CD4-positive, alpha-beta T cell treated with Interferon alpha-2 for 1 hour (primary cell): ENCODE data around the gene PRKAR1B.
"Not testable (repeated sequence)": the region's sequence is repeated elsewhere in the genome, so short reads cannot be mapped to it uniquely, and the experiment has no call there.

Experiments
- DNase-seq, 2 donors: peaks; one replicate each; pipeline ENCODE4 v3.0.0-alpha.2; 2020 to 2022

PRKAR1B gene

DNA sequence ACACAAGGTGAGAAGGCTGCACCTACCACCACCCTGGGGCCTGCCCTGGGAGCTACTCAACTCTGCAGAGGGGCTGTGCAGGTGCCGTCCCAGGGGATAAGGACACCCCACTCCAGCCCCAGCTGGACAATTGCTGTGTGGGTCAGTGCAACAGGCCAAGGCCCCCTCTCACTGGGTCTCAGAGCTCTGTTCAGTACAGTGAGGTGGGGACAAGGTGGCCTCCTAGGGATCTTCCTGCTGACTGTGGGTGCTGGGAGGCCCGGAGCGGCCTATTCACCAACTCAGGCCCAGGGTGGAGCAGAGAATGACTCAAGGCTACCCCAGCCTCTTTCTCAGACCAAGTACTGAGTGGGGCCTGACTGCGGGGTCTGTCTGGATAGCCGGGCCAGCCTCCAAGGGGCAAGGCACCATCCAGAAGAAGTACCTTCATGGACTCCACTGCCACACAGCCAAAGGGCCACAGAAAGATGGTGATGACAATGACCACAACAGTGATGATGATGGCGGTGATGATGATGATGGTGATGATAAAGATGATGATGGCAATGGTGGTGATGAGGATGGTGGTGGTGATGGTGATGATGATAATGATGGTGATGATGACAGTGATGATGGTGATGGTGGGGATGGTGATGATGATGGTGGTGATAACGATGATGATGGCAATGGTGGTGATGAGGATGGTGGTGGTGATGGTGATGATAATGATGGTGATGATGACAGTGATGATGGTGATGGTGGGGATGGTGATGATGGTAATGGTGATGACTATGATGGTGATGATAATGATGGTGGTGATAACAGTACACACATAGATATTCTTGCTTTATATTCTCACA is 60.4 kb downstream of the PRKAR1B start:
- no peak for DNase-seq

DNA sequence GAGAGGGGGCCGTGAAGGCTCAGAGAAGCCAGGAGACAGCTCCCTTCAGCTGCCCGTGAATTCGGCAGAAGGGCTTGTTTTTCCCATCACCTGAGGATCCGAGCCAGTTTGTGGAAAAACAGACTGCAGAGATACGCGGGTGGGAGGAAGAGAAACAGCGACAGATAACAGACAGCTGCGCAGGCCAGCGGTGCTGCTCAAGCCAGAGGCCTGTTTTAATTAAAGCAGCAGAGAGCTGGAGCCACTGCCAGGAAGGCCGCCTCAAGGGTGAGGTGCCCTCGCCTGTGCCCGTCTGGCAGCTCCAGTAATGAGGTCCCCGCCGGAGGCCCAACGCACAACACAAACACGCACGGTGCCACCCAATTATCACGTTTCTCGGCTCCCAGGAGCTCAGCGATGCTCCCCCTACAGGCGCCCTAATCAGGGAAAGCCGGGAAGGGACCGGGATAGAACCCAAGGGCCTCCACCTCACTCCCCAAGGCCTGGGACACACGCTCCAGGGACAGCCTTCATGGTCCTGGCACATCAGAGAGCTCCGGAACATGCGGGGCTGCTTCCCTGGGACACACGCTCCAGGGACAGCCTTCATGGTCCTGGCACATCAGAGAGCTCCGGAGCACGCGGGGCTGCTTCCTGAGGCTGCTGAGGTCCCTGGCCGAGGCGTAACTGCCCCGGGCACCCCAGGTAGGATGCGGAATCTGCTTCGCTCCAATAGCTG is 61.2 kb downstream of the PRKAR1B start:
- DNase-seq, result no peak

DNA sequence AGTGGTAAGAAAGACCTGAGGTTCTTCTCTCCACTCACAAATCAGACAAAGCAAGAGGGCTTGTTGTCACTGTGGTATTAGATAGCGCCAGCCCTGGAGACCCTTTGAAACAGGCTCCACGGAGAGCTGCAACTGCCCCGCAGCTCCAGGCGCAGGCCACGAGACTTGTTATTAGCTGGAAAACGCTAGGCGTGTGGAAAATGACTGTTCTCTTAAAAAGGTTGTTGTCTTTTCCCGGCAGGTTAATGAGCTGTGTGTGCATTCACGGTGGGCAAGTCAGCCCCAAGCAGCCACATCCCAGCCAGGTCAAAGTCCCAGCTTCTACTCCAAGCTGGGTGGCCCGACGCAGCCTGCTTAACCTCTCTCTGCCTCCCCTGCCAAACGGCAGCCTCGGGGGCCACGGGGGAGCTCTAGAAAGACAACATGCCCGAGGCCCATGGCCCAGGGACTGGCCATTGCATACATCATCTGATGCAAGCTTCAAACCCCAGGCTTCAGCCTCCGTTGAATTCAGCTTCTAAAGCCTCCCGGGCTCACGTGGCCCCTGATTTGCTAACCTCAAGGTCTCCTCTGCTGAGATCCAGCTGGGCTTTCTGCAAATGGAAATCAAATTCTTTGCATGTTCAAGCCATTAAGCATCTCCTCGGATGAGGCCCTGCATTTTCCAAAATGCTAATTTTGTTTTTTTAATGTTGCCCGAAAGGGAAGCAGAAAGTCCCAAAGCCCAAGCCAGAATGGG is 61.9 kb downstream of the PRKAR1B start:
- no peak for DNase-seq

DNA sequence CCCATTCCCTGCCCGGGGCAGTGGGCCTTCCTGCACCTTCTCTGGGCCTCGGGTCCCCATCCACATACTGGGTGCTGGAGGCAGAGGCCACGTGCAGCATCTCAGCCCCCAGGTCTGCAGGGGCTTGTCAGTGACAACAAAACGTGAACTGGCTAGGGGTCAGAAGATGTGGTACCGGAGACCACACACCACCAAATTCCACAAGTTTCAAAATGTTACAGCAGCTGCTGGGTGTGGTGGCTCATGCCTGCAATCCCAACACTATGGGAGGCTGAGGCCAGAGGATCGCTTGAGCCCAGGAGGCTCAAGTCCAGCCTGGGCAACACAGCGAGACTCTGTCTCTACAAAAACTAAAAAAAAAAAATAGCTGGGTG is 62.7 kb downstream of the PRKAR1B start:
- DNase-seq, result no peak

DNA sequence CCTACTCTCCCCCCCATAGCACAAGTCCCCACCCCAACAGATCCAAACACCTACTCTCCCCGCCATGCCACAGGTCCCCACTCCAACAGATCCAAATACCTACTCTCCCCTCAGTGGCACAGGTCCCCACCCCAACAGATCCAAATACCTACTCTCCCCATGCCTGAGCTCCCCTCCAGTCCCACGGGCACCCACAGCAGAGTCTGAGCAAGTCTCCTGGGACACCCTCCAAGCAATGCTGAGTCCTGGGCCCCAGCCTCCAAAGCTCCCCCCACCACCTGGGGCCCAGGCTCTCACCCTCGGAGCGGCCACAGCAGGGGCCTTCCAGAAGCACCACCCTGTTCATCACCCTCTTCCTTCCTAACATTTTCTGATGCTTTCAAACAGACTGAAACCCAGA is 64.5 kb downstream of the PRKAR1B start:
- no peak for DNase-seq

DNA sequence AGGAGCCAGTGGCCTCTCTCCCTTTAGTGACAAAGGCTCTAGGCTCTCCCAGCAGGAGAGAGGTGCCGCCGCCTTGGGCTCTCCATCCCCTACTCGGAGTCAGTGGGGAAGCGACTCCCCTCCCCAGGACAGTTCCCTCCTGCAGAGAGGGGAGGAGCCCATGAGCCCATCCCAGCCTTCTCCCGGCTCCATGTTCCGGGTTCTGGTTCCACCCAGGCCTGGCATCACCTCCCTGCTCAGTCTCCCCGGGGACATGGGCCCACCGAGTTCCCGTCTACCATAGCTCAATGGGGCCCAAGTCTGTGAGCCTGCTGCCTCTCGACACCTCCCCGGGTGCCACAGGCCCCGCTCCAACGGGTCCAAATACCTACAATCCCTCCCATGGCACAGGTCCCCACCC is 67.1 kb downstream of the PRKAR1B start:
- DNase-seq, result no peak

DNA sequence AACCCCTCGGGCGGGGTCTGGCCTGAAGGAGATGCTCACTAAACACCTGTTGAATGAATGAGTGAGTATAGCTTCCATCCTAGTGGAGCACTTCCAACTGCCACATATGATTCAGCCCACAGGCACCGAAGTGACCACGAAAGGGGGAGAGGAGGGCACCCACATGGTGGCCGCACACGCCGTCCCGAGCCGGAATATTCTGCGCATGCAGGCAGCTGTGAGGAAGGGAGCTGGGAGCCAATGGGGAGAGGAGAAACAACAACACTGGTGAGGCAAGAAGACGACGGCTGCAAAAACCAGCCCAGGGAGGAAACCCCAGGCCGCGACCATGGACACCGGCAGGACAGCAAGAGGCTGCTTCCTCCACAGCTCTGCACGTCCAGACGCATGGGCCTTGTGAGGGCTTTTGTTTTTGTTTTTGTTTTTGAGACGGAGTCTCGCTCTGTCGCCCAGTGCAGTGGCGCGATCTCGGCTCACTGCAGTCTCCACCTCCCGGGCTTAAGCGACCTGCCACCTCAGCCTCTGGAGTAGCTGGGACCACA is 67.7 kb downstream of the PRKAR1B start:
- no peak for DNase-seq

DNA sequence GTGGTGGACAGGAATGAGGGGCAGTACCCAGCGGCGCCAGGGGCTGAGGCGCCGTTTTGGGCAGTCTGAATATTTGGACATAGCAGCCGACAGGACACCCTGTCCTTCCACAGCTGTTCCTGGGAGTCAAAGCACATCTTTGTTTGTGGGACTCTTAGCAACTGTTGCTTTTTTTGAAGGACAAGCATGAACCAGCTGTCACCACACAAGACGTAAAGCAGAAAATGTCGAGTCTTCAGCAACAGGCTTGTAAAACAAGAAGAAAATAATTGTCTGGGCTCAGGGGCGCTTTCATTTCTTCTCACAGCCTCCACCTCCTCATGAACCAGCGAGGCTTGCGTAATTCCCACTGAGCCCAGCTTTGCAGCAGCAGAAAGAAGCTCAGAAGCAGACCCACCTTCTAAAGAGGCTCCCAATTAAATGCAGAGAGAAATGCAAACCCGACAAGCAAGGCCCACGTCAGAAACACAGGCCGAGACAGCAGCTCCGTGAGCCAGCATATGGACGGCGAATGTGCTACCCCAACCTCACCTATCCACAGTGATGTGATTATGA is 69.4 kb downstream of the PRKAR1B start:
- DNase-seq, result no peak

DNA sequence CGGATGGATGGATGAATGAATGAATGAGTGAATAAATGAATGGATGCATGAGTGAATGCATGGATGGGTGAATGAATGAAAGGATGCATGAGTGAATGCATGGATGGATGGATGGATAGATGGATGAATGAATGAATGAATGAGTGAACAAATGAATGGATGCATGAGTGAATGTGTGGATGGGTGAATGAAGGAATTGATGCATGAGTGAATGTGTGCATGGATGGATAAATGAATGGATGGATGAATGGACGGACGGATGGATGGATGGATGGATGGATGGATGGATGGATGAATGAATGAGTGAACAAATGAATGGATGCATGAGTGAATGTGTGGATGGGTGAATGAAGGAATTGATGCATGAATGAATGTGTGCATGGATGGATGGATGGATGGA is 70.1 kb downstream of the PRKAR1B start:
- not testable (repeated sequence) for DNase-seq

DNA sequence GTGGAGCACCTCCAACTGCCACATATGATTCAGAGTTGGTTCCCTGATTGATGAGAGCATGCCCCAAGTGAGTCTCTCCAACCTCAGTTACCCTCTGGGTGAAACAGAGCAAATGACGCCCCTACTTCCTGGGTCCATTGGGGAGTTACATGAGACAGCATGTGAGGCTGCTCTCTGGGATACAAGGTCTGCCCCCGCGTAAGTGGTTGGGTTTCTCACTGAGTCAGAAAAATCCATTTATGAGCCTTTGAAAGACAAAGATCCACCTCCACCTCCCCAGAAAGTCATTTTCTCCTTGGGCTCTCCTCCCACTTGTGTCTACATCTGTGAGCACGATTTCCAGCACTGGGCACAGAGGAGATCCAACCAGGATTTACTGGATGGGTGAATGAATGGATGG is 71.3 kb downstream of the PRKAR1B start:
- no peak for DNase-seq

DNA sequence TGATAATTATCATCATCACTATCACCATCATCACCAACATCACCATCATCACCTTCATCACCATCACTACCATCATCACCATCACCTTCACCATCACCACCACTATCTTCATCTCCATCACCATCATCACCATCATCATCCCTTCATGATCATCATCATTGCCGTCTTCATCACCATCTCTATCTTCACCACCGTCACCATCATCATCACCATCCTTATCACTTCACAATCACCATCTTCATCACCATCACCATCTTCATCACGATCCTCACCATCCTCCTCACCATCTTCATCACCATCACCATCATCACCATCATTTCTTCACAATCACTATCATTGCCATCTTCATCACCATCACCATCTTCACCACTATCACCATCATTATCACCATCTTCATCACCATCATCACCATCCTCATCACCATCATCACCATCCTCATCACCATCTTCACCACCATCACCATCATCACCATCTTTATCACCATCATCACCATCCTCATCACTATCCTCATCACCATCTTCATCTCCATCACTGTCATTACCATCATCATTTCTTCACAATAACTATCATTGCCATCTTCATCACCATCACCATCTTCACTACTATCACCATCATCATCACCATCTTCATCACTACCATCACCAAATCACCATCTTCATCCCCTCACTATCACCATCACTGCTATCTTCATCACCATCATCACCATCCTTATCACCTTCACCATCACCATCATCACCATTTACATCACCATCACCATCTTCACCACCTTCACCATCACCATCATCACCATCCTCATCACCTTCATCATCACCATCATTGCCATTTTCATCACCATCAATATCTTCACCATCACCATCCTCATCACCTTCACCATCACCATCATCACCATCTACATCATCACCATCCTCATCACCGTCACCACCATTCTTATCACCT is 73.0 kb downstream of the PRKAR1B start:
- DNase-seq, result no peak

DNA sequence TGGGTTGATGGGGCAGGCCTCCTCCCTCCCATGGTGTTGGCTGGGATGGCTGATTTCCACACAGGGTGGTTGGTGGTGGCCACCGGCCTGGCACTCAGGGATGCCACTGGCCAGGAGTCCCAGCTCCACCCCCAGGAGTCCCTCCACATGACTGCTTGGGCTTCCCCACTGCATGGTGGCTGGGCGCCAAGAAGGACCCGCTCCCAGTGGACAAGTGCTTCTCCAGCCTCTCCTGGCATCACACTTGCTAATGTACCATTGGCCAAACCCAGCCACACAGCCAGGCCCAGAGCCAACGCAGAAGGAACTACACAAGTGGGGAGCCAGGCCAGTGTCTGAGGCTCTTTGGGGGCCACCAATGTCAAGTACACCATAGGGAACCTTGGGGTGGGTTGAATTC is 74.2 kb downstream of the PRKAR1B start:
- DNase-seq, result no peak

DNA sequence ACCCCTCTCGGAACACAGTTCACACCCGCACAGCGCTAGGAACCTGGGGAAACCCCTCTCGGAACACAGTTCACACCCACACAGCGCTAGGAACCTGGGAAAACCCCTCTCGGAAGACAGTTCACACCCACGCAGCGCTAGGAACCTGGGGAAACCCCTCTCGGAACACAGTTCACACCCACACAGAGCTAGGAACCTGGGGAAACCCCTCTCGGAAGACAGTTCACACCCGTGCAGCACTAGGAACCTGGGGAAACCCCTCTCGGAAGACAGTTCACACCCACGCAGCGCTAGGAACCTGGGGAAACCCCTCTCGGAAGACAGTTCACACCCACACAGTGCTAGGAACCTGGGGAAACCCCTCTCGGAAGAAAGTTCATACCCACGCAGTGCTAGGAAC is 74.9 kb downstream of the PRKAR1B start:
- DNase-seq, result peak in 1 of 2 donors; percentile 45

DNA sequence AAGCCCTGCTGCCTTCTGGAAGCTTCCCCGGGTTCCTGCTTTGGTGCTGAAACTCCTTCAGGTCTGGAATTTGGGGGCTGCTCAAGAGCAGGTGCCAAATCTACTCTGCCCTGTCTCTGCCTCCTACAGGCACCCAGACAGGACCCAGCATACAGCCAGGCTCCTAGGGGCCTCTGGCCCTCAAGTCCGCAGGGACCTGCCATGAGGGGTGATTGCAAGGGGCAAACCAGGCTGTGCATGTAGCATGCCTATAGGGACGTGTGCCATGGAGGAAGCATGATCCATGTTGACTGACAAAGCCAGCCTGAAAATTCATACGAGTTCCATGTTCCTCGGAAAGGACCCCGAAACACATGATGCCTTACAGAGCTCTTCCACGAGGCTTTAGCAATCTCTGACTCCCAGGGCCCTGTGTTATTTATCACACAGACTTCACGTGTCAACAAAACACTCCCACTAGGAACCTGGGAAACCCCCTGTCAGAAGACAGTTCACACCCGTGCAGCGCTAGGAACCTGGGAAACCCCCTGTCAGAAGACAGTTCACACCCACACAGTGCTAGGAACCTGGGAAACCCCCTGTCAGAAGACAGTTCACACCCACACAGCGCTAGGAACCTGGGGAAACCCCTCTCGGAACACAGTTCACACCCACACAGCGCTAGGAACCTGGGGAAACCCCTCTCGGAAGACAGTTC is 75.9 kb downstream of the PRKAR1B start:
- DNase-seq, result peak; percentile 28 to 62

DNA sequence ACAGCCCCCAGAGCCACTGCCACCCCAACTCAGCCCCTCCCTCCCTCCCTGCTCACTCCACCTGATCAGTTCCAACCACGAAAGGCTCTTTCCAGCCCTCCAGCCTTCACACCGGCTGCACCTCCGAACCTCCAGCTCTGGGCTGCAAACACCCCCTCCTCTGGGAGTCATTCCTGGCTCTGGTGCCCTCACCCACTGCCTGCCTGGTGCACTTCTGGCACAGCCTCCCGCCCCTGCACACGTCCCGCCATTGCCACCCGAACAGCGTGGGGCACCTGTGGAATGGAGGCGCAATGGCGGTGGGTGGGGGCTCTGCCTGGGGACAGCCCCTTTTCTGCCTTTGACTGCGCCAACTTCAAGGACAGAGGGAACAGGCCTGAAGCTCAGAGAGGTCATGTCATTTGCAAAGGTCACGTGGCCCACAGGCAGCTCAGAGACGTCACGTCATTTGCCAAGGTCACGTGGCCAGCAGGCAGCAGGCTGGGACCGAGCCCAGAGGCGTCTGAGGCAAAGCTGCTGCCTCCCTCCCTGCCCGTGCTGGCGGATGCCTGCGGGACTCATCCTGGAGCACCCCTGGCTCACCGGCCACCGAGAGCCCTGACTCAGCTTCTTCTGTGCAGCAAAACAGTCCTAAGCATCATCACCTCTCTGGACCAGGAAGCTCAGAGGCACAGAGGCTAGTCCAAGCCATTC is 76.6 kb downstream of the PRKAR1B start:
- no peak for DNase-seq

DNA sequence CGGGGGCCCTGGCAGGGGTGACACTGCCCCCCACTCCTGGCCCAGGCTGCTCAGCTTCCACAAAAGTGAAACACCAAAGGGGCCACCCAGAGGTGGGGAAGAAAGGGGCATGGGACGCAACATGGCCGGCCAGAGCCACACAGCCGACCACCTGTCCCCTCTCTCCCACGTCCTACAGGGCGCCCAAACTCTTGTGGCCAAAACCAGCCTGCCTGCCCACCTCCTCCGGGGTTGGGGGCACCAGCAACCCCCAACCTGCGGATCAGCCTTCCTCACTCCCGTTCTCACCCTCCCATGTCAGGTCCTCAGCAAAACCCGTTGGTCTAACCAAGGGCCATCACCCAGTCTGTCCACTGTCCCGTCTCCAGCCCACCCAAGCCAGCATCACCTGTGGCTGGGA is 80.1 kb downstream of the PRKAR1B start:
- no peak for DNase-seq

DNA sequence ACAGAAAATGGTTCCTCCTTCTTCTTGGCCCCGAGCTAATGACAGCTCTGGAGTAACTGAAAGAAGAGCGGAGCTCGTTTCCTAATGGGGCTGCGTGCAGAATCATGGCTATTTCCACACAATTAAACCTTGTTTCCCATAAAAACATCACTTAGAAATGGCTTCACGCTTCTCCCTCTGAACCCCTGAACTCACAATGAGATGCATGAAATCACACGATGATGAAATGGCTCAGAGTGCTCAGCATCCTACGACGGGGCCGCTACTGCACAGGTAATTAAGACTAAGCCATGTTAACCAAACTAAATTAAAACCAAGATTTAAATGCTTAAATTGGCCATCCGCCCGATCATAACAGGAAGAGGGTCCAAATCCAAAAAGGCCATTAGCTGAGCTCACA is 80.6 kb downstream of the PRKAR1B start:
- DNase-seq, result no peak

DNA sequence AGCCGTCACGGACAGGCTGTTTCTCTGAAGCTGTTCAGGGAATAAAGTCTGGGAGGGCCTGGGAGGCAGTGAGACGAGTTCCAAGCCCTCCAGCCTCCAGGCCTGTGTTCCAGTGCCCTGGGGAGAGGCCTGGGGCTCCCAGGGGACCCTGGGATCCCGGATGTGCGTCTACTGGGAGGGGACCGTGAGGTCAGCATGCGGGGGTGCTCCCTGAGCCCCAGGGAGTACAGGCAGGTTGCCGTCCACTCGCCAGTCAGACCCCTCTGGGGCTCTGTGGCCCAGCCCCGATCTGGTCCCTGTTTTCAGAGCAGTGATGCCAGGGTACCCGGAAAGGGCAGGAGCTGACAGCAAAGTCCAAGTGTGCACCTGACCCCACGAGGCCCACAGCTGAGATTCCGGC is 81.5 kb downstream of the PRKAR1B start:
- no peak for DNase-seq

DNA sequence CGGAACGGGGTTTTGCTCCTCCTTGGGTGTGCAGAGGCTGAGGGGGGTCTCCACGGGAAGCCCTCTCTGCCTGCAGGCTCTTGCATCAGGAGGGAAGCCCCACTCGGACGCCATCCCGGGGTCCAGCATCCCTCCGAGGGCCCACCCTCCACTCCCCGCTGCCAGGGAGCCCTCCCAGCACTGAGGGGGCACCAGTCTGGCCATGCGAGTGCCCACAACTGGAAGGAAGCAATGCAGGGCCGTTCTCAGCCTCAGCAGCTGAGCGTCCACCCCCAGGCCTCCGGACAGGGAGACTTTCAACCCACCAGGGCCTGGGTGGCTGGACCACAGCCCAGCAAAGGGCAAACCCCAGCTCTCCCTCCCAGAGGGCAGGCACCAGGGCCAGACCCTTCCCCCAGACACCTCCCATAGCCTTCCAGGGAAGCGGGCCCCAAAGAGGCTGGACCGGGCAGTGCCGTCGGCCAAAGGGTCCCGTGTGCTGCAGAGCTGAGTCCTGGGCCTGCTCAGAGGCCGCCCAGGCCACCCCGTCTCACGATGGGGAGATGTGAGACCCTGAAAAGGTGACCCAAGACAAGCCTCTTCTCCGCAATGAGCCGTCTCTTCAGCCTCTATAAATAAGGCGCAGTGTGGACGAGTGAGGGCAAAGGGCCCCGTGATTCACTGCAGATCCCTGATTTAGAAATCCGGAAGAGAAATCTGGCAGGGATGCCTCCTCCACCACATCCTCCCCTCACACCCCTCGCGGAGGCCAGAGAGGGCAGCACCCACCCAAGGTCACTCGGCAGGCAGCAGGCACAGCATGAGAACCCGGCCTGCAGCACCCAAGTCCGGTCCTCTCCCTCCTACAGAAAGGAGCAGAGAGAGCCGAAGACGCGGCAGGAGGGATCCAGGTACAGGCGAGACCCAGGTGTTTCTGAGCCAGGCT is 82.4 kb downstream of the PRKAR1B start:
- DNase-seq, result no peak

DNA sequence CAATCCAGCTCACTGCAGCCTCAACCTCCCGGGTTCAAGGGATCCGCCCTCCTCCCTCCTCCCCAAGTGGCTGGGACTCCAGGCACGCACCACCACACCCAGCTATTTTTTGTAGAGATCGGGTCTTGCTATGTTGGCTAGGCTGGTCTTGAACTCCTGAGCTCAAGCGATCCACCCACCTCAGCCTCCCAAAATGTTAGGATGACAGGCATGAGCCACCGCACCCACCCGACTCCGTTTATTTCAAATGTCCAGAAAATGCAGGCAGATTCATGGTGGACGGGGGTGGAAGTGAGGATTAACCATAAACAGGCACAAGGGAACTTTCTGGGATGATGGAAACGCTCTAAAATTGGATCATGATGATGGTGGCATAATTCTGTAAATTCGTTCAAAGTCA is 85.1 kb downstream of the PRKAR1B start:
- DNase-seq, result no peak
